Urothelium cell line (cell line): ENCODE results near the gene KCNJ3.

Experiments used
- DNase-seq: peaks from one replicate; pipeline ENCODE4 v3.0.0; 2011; ENCODE audit warnings: low spot score, mixed read lengths
- FAIRE-seq: peaks from 2 replicates; lab custom pipeline; 2011; peaks lifted over from hg19 to GRCh38; lab: Jason Lieb, UNC

Gene KCNJ3

DNA sequence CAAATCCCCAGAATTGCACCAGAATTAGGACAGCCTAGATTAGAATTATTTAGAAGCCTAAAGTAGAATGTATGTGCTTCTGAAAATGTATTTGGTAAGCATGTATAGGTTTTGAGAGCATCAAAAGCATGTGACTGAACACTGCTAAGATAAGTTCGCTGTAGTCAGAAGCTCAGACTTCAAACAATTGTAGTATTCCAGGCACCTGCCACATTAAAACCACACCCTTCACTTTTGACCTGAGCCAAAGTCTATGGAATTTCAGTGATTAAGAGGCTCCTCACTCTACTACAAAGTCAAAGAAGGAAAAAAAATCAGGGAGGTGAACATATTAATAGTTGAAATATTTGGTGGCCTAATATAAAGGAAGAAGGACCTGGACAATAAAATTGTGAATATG lies 8.2 kb downstream of the KCNJ3 start:
- no peak for FAIRE-seq

DNA sequence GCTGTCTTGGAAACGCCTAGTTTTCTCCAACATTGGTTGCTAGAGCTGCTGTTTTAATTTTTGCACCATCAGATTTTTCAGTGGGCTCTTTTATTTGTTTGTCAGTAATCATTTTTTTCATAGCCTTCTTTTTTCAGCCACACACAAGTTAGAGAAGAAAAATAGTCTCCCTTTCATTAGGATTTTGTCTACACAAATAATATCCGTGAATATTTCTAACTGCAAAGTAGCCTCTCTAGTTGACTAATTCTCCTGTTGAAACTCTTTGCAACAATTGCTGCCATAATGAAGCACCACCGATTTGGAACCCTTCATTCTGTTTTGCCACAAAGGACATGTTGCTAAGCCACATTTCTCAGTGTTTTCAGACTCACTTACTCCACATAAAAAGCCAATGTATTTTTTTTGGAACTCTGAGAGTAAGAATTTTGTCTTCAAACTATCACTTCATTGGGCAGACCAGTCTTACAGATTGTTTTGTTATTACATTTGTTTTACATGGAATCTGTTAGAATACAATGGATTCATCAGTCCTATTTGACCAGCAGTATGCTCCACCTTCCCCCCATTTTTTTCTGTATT lies 9.6 kb downstream of the KCNJ3 start:
- no peak for FAIRE-seq

More for the DNA sequence above, 8.2 kb downstream of the KCNJ3 start:
- no peak for DNase-seq

DNA sequence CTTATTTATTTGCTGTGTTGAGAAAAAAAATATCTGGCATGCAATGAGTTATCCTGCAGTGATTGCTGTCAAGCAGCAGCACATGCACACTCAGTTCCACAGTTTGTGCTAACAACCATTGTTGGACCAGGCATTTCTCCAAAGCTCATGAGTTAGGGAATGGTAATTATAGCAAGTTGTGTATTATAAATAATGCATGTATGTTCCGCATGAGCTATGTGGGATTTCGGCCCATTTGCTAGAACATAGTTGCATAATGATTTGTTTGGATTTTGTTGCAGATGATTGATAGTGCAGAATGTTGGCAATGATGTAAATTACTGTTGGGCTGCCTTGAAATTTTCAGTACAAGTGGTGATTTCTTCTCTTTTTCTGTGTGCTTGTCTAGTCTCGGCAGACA lies 10.7 kb downstream of the KCNJ3 start:
- FAIRE-seq (no peak), DNase-seq (no peak)

More for the DNA sequence above, 9.6 kb downstream of the KCNJ3 start:
- DNase-seq: no peak

DNA sequence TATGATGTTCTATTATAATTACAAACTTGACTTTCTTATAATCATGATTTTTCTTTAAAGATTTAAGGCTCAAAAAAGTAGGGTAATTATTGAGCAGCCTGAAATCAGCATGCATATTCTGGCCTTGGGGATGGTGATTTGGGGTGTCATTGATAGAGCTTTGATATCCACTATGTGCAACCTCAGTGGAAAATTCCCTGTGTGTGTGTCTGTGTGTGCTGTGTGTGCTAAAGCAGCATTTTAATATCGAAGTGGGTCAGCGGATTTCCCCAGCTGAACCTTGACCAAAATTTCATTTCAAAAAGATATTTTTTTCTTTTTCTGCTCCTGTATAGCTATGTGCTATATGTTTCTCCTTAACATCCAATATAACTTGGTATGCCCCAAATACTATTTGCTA lies 11.6 kb downstream of the KCNJ3 start:
- FAIRE-seq: no peak
- DNase-seq: no peak

DNA sequence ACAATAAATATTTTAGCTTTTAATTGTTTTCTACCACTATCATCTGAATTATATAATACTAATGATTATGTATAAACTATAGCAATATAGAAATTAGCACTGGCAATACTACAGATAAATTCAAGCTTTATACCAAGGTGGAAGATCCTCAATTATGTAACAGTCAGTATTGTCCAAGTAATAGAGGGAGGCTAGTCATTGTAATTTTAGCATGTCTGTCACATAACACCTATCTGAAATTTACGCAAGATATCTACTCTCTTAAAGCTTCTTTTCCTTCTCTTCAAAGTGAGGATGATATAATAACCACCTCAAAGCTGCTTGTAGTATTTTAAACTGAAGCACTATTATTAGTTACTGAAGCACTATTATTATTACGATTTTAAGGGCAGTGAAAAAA lies 12.2 kb downstream of the KCNJ3 start:
- no peak for FAIRE-seq
- DNase-seq: no peak

DNA sequence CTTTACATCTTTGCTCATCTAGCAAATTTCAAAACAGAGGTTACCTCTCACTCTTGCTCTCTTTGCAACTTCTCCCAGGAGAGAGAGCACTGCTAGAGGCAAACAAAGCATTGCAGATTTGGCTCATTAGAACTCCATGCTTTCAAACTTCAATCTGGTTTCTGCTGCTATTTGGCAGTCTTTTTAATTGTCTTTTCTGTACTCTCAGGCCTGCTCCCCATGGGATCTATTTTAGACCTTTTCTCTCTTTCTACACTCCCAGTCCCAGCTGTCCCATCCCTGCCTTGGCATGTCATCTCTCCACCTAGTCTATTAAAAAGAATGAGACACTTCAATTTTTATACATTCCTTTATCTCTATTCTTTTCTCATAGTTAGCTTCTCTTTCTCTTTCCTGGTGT lies 15.2 kb downstream of the KCNJ3 start:
- FAIRE-seq: no peak
- DNase-seq: no peak

DNA sequence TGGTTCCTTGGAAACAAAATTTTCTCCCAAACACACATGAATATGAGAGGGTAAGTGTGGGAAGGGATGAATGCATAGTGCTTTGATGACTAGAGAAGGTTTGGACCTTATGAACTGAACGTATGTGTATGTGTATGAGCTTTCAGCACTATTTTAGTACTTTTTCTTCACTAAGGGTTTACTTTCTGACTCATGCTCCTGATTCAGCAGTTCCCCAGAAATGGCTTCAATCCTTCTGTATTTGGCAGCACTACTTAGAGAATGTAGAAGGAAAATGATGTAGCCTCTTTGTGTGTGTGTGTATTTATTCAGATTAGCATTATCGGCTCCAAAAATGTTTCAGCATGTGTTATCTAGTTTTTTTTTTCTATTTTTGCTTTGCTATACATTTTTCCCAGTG lies 22.2 kb downstream of the KCNJ3 start:
- FAIRE-seq (no peak), DNase-seq (no peak)

DNA sequence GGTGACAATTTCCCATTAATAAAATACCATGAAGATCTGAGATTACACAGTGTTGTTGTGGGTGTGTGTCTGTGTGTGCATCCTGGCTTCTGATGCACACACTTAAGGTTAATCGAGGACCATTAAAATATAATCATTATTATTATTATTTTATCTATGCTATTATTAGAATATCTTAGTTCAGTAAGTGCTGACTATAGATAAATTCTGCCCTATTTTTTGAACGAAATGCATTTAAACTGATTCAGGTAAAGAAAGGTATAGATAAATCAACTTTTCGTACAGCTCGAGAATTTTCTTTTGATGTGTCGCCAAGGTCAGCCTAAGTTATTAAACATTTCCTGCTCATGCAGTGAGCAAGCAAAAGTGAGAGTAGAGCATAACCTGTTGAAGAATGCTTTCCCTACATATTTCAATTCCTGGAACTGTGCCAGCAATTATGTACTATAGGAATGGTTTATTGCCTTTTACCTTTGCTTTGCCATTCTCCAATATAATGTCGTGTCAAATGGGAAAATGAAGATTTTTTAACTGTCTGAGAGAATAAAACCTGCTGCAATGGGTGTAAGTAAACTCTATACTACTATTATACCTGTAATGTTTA lies 25.8 kb downstream of the KCNJ3 start:
- FAIRE-seq: no peak
- DNase-seq: no peak

DNA sequence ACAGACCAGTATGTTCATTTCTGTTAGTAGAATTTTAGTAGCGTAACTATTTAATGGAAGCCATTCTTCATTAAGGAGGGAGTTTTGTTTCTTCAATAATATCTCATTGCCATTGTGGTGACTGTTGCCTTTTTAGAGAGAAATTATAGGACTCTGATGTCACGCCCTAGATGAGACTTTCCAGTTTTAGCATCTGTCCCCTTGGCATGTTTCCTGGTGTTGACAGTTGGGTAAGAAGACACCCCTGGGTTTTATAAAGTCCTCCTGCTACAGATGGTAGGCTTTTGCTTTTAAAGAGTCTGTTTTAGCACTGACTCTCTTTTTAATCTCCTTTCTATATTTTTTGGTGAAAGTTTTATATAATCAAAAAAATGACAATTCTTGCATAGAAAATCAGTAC lies 41.9 kb downstream of the KCNJ3 start:
- DNase-seq (no peak), FAIRE-seq (no peak)

DNA sequence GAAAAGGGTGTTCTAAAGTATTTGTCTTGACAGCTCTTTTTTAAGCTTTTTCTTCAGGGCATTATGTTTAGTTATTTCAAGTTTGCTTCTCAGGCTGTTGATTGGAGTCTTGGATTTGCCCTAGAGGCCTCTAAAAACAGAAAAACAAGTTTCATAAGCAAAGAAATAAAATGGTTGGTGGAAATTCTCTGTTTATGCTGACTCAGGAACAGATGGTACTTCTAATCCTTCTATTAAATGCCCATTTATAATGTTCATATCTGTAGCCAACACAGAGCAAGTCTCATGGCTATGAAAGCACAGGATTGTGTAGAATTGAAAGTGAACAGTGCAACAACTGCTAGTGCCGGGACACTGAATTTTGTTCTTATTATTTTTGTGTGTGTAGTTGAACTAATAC lies 60.4 kb downstream of the KCNJ3 start:
- FAIRE-seq: no peak
- no peak for DNase-seq

DNA sequence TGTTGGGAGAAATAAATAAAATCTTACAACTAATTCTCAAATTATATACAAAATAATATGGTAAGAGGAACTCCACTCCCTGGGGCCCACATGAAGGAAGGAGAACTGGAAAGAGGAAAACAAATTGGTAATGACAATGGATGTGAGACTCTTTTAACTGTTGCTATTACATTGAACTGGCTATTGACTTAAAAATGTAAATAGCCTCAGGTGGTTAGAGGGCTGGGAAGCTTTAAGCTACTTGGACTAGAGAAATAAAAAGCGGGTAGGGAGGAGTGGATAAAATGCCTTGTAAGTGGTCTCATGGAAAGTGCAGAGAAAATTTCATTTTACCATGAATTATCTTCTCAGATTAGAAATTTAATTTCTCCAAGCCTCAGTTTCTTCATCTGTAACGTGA lies 64.1 kb downstream of the KCNJ3 start:
- no peak for FAIRE-seq
- DNase-seq: no peak

DNA sequence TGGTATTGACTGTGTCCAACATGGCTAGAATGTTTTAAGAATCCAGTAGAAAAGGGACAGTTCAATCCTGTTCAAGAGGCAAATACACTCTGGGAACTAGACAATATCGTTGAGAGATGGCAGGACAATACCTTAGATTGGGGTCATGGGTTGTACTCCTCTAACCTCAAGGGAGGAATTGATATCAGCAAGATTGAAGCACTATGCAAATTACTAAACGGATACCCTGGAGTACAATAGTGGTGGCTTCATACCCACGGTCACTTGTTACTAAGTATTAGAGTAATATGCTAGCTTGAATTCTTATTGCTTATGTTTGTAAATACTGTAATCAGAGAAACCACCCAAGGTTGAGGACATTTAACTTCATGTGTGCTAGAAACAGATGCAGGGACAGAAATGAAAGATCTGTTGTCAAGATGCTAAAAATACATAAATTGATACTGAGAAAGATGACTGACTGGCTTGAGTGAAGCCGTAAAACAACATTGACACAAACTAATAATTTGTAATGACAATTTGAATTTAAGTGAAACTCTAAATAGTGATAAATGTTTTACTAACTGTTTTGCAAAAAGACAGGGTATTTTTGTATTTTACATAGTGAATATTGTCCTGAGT lies 73.3 kb downstream of the KCNJ3 start:
- no peak for FAIRE-seq
- no peak for DNase-seq

DNA sequence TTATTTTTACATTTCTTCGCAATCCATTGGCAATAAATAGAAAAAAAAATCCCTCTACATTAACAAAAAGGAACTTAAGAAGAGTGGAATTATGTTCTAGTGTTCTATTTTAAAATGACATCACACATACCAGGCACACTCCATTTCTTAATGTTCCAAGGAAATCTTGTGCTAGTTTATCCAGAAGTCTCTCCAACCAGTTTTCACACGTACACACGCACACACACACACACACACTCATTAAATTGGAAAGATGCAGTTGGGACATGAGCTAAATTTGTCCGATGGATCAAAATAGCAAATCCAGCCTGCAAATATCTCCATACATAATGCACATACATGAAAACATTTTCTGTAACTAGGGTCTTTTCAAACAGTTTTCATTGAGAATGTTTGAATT lies 78.3 kb downstream of the KCNJ3 start:
- FAIRE-seq (no peak), DNase-seq (no peak)

DNA sequence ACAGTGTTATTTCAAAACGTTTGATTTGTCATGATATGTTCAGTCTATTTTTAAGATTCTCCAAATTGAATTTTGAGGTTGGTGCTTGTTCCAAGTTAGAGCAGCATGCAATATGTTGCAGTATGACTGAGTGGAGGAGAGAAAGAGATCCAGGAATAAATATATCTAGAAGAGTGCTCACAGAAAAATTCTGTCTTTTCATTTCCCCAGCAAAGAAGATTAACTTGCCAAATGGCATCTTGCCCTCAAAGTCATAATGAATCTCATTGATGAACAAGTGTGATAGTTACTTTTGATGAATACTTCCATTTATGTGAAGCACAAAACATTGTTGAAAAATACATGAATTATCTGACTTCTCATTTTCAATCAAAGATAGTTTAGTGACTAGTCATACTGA lies 95.9 kb downstream of the KCNJ3 start:
- FAIRE-seq (no peak), DNase-seq (no peak)

DNA sequence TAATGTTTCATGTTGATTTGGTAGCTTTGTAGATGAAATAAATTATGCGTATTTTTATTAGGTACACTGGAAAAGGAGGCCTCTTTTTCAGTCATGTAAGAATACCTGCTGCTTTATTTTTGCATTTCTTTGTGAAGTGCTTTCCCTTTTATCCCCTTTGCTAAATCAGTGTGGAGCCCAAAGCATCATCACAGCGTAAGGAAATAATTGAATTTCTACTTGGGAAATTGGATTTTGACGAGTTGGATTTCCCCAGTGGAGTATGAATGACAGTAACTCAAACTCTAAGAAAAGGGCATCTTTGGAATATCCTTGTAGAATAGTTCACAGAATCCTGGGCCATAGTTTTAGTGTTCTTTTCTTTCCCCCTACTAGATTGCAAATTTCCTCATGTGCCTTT lies 97.2 kb downstream of the KCNJ3 start:
- no peak for FAIRE-seq

DNA sequence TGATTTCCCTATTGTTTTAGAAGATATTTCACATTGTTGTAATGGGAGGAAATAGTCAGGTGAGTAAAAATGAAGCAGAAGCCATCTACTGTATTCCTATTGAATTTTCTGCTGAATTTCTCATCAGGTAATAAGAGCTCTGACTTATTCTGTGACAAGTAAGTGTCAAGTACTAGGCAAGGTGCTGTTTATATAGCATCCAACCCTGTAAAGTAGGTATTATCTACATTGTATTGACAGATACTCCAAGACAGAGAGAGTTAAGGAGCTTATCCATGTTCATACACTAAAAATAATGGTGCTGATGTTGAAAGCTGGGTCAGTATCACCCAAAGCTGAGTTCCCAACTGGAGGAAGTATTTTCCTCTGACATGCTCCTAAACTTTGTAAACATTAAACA lies 106.0 kb downstream of the KCNJ3 start:
- FAIRE-seq: no peak
- DNase-seq: no peak

More for the DNA sequence above, 97.2 kb downstream of the KCNJ3 start:
- no peak for DNase-seq

DNA sequence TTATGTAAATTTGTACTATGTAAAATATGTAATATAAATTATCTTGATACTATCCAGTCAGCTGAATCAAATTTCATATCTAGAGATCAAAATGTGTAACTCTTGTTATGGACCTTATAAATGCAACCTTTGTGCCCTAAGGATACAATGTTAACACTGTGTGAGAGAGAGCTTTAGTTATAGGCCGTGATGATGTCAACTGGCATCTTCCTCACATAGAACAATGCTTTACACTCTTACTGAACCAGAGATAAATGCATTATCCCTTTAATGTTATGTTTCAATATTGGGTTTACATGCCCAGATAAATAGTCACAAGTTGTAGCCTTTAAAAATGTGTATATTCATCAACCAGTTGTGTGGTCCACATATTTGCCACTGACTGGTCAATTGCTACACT lies 115.1 kb downstream of the KCNJ3 start:
- DNase-seq (no peak), FAIRE-seq (no peak)

DNA sequence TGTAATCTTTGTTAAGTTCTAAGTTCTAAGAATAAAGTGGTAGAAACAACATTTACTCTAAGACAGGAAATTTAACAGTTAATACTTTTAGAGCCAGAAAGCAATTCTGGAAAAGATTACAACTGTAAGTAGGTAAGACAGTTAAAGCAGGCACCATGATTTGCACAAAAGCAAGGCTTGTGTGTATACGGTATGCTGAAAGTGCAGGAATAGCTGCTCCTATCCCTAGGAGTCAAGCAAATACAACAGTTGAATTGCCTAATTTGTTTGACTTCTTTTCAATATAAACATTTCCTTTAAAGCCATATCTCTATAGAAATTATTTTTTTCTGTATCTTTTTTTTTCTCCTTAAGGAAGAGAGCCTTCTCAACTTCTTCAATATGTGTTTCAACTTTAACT lies 116.4 kb downstream of the KCNJ3 start:
- FAIRE-seq (no peak), DNase-seq (no peak)

DNA sequence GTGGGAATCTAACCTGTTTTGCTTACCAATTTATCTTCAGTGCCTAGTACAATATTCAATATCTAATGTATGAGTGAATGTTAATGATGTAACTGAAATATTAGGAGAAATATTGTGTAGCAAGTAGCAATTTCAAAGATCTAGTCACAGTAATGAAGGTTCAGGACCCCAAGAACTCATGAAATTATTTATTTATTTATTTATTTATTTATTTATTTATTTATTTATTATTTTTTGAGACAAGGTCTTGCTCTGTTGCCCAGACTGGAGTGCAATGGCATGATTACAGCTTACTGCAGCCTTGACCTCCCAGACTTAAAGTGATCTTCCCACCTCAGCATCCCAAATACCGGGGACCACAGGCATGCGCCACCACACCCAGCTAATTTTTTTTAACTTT lies 126.9 kb downstream of the KCNJ3 start:
- no peak for DNase-seq
- FAIRE-seq: no peak

DNA sequence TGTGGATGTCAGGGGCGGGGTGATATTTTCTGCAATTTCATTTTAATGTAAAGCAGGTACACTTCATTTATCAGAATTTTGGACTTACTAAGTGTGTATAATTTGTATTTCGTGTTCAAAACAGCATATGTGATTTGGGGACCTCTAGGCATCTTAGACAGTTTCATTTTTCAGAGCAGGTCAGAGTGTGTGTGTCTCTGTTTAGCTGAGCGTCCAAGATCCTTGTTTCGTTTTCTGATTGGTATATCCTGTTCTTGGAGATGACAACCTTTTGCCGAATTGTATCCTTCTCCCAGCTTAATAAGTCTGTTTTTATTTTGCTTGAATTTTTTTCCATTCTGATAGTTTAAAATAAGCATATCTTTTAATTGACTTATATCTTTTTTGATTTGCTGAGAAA lies 128.3 kb downstream of the KCNJ3 start:
- DNase-seq (no peak), FAIRE-seq (no peak)

DNA sequence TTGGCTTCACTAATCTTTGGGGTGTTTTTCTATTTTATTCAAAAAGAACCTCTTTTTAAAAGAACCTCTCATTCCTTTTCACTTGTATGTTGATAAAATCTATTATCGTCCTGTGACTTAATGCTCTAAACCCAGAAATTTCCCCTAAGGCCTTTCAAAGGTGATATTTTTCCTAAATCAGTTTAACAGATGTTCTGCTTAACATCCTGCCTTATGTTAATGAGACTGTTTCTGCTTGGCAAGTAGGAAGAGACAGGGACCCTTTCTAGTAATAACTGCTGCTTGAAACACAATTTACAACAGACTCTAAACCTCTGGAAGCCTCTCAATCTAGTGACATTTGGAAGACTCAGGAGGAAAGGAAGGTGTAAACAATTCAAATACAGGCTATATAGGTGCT lies 128.8 kb downstream of the KCNJ3 start:
- DNase-seq (no peak), FAIRE-seq (no peak)

DNA sequence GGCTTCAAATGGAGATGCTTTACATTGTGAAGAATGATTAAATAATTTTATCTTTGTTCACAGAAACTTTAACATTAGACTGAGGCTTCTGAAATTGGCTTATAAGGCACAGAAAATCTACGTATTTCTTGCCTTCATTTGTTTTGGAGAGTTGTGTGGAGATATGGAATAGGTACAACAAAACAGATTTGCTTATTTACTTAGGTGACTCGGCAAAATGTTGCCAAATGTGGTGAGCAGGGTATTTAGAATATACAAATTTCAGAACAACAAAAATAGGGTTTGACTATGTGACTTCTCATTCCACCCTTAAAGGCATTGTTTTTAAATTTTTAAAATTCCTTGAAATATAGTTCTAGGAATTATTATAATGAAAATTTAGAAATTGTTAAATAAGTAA lies 134.2 kb downstream of the KCNJ3 start:
- DNase-seq: no peak
- FAIRE-seq: no peak

DNA sequence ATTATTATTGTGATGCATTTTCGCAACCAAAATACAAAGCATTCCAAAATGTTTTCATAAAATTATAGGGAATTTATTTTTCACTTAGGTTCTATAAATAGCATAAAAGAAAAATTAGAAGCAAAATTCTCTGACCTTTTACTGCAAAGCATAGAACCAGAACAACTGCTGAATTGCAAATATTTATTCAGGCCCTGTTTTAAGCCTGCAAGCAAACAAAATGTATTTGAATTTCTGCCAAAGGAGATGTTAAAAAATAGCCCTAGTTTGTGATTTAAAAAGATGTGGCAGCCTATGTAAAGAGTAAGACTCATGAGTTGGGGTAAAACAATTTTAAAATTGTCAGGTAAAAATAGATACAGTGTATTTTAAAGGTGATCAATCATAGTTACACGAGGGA lies 138.1 kb downstream of the KCNJ3 start:
- FAIRE-seq (no peak), DNase-seq (no peak)
